B cell (primary cell): ENCODE measurements around the gene SCN7A.

Experiments used
- CTCF ChIP-seq: fragments of 200-600 bp; IDR thresholded peaks from one replicate; pipeline ENCODE4 v1.8.0; 2022; ENCODE audit warnings: antibody characterized with exemption, mild to moderate bottlenecking
- EZH2 ChIP-seq: IDR thresholded peaks from 2 replicates; pipeline ENCODE4 v1.6.1; 2012; ENCODE audit warnings: borderline replicate concordance, low read depth, mild to moderate bottlenecking, moderate library complexity, low read length; ENCODE audit not compliant: insufficient read depth, poor library complexity, severe bottlenecking

DNA sequence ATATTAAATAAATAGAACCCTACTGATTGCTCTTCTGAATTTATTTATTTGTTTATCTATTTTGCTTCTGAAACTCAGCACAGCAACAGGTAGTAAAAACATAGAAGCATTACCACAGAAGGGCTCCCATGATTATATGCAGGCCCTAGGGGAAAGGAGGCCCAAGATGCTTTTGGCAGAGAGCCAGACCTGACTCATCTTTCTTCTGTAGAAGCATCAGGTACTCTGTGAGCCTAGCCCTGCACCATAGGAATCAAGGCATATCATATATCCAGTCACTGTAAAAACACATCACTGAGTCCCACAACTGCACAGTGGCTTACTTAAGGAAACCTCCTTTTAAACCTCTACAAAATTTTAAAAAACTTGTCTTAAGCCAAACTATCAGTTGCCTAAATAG is 120.1 kb downstream of the SCN7A start:
- TF ChIP-seq CTCF = no peak
- TF ChIP-seq EZH2 = no peak
